ENCODE measurements around the gene CCDC170.
"Not testable (repeated sequence)": the region's sequence is repeated elsewhere in the genome, so short reads cannot be mapped to it uniquely, and the experiment has no call there.

Gene CCDC170

DNA sequence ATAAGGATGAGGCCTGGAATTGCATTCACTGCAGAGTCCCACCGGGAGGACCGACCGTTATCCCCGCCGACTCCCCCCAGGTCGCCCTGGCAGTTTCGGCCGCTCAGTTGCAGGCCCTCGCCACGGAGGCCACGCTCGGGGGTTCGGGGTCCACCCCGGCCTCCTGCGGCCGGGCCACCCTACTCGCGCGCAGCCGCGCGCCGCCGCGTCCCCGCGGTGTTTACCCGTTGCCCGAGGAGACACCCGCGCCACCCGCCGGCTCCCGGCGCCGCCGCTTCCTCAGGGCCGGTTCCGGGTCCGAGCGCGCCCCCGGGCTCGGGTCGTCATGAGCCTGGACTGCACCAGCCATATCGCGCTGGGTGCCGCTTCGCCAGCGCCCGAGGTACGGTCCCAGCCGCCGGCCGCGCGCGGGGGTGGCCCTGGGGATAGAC is at the start of gene CCDC170:
CCDC170 (plus strand) TSS at position 214 of the 431 bp plus-strand sequence; CDS start at position 326, 112 bp downstream.
- no peak for DNase-seq (ENCODE audit: low read depth in 2 of 2)

- no peak for DNase-seq (ENCODE audit: low read depth in 2 of 2)
Measured at GRCh38 chr6:151445482-151445881, 48.3 kb upstream of the CCDC170 start.

- DNase-seq (ENCODE audit: low read depth in 2 of 2) = no peak
Measured at GRCh38 chr6:151447237-151447636, 46.6 kb upstream of the CCDC170 start.

DNA sequence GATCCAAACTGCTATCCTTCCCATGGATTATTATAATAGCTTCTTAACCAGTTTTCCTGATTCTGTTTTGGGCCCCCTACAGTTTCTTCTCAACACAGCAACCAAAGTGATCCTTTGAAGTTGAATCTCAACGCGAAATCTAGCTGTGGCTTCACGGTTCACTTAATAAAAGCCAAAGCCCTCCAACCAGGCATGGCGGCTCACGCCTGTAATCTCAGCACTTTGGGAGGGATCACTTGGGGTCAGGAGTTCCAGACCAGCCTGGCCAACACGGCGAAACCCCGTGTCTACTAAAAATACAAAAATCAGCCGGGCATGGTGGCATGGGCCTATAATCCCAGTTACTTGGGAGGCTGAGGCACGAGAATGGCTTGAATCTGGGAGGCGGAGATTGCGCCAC is 45.2 kb upstream of the CCDC170 start:
- DNase-seq (ENCODE audit: low read depth in 2 of 2) = no peak

DNA sequence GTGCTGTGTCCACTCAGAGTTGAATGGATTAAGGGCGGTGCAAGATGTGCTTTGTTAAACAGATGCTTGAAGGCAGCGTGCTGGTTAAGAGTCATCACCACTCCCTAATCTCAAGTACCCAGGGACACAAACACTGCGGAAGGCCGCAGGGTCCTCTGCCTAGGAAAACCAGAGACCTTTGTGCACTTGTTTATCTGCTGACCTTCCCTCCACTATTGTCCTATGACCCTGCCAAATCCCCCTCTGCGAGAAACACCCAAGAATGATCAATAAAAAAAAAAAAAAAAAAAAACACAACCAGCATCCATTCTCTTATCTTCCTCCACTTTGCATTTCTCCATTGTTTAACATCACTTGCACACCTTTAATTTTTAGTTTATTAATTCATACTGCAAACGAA is 42.9 kb upstream of the CCDC170 start:
- DNase-seq (ENCODE audit: low read depth in 2 of 2) = not testable (repeated sequence)

GRCh38 chr6:151451417-151451949 is 42.3 kb upstream of the CCDC170 start:
- no peak for DNase-seq (ENCODE audit: low read depth in 2 of 2)

- DNase-seq (ENCODE audit: low read depth in 2 of 2) = peak; percentile 99
Measured at GRCh38 chr6:151451950-151452749, 41.7 kb upstream of the CCDC170 start, which contains the start of gene RMND1. TSS of gene RMND1 (minus strand) at chr6:151452126. CDS start at chr6:151445811, 6,315 bp downstream.

DNA sequence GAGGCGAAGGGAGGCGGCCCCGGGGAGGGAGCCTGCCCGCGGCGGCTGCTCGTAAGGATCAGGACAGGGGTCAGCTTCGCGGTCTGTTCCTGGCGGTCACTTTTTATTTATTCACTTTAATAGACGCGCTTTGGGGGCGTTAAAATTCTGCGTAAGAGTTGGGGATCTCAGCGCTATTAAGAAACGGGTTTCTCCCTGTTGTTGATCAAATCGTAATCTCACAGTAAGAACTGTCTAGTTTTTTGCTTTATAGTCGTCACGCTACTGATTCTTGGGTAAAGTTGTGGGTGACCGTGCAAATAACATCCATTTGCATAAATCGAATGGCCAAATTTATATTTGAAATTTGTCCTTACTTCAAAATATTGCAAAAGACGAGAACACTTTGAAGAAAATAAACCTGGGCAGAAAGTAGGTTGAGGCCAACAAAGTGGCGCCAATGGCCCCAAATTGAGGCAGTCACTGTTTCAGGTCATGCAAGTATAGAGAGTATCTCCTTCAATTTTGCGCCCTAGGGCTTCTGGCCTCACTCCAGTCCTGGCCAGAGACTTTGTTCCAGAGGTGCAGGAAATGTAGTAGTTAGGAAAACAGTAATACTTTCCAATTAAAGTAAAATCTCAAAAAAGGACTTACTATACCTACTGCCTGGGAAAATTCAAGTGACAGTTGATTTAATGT is 40.9 kb upstream of the CCDC170 start:
- no peak for DNase-seq (ENCODE audit: low read depth in 2 of 2)

GRCh38 chr6:151455751-151456398 is 37.9 kb upstream of the CCDC170 start:
- not testable (repeated sequence) for DNase-seq (ENCODE audit: low read depth in 2 of 2)

DNA sequence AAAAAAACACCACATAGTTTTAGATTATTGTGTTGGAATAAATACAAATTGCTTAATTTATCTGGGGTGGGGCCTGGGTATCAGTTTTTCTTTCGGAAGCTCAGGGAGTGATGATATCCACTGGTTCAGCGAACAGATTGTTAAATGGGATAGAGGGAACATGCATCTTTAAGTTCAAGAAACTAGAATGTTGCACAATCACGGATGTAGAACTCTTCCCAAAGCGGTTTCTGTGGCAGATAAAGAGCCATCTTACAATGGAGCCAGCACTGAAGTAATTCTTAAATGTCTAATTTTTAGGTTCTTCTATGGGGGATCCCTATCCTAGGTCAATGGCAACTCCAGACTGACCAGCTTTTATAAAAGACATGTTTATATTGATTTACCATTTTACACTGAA is 32.1 kb upstream of the CCDC170 start:
- no peak for DNase-seq (ENCODE audit: low read depth in 2 of 2)

- DNase-seq (ENCODE audit: low read depth in 2 of 2) = no peak
Measured at GRCh38 chr6:151464702-151465101, 29.1 kb upstream of the CCDC170 start.

DNA sequence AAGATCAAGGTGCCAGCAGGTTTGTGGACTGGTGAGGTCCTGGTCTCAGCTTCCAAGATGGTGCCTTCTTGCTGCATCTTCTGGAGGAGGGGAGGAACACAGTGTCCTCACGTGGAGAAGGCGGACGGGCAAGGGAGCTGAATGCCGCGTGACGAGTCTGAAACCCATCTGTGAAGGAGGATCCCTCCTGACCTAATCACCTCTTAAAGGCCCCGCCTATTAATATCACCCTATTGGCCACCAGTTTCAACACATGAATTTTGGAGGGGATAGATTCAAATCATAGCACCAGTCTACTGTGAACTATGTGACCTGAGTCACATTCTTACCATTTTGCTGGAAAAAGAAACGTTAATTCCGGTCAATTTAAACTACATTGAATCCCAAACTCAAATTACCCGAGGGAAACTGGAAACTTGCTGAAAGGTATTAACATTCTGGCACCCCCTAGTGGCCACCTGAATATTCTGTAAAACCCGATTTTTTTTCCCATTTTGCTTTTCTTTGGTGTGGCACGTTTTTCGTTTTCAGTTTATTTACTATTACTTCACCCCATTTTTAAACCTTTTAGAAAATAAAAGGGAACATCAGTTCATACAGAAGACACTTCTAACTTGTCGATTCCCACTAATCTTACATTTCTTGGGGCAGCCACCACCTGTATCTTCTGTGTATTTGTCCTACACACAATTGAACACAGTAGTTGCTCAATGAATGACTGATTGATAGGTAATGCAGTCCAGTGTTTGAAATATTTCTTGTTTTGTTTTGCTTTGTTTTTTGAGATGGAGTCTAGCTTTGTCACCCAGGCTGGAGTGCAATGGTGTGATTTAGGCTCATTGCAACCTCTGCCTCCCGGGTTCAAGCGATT is 17.9 kb upstream of the CCDC170 start:
- DNase-seq (ENCODE audit: low read depth in 2 of 2) = no peak

DNA sequence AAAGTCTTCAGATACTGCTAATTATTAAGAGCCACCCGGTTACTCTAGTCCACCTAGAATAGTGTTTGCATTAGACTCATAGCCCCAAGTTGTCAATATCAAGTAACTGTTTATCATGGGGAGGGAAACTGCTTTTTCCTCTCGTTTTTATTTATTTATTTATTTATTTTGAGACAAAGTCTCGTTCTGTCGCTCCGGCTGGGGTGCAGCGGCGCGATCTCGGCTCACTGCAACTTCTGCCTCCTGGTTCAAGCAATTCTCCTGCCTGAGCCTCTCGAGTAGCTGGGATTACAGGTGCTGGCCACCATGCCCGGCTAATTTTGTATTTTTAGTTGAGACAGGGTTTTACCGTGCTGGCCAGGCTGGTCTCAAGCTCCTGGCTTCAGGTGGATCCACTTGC is 16.1 kb upstream of the CCDC170 start:
- DNase-seq (ENCODE audit: low read depth in 2 of 2) = no peak

DNA sequence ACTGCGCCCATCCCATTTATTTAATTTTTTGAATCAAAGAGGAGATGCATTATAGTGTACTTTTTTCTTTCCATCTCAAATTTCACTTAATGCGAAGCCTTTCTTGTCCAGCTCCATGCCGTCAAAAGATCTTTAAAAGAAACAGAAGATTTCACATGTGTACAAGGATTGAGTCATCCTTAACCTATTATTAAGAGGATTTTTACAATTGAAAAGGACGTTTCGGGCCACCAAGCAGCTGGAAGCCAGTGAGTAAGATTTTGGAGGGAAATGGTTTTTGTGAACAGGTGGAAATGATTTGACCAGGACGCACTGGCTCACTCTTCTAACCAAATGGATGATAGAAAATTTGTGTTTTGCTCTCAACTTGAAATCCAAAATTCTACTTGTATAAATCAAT is 15.1 kb upstream of the CCDC170 start:
- DNase-seq (ENCODE audit: low read depth in 2 of 2) = no peak

DNA sequence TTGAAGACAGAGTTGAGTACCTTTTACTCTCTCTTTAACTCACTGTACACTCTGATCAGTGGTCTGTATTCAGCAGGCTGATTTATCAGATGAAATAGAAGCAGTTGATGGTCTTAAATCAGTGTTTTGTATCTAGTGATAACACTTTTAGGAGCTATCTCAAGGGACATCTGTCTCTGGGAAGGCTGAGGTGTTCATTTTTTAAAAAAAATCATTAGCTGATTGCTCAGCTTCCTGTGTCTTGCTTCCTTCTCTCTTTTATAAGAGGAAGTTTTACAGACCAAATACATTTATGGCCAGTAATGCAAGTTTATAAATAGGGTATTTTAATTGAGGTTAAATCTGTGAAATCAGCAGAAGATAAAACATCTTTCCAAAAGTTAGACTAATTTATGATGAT is 12.0 kb upstream of the CCDC170 start:
- DNase-seq (ENCODE audit: low read depth in 2 of 2) = no peak

DNA sequence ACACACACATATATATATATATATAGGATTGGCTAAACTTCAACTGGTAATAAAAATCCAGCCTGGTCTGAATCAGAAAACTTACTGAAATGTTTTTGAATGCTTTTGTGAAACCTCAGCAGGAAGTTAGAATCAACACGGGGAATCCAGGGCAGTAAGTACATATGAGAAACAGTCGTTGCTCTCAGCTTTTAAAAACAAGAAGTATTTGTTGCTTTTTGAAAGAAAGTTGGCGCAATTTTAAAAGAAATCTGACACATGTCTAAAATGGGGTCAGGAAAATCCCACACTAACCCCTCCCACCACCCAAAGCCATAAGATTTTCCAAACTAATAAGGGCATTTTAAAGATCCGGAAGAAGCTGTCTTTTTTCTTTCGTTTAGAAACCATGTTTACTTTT is 11.5 kb upstream of the CCDC170 start:
- no peak for DNase-seq (ENCODE audit: low read depth in 2 of 2)

DNA sequence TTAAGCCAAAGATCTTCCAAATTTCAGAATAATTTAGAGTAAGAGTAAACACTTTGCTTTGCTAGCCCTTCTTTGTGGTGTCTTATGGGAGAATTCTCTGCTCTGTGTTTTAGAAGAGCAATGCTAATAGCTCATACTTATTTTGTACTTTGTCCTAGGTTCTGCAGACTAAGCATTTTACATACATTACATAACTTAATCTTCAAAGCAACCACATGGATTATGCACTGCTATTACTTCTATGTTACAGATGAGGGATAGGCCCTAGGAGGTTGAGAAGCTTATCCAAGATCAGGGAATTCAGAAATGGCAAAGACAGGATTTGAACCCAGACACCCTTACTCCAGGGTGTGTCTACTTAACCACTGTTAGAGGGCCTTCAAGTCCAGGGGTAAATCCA is 9.8 kb upstream of the CCDC170 start:
- no peak for DNase-seq (ENCODE audit: low read depth in 2 of 2)

- DNase-seq (ENCODE audit: low read depth in 2 of 2) = no peak
Measured at GRCh38 chr6:151488226-151488625, 5.6 kb upstream of the CCDC170 start.

DNA sequence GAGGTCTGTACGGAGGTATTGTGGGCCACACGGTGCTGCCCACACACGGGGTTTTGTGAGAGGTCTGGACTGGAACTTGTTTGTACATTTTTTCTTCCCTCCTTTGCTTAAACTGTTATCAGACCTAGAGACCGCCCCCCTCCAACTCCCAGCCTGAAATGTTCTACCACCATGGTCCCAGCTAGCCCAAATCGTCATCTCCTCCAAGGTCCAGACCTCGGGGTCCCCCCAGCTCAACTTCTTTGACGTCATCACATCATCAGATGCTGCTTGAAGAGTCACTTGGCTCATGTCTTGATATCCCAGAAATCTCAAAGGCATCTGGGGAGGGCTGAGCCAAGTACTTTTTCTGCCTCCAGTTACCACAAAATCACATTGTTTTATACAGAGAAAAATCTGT is 2.8 kb upstream of the CCDC170 start:
- DNase-seq (ENCODE audit: low read depth in 2 of 2) = no peak

DNA sequence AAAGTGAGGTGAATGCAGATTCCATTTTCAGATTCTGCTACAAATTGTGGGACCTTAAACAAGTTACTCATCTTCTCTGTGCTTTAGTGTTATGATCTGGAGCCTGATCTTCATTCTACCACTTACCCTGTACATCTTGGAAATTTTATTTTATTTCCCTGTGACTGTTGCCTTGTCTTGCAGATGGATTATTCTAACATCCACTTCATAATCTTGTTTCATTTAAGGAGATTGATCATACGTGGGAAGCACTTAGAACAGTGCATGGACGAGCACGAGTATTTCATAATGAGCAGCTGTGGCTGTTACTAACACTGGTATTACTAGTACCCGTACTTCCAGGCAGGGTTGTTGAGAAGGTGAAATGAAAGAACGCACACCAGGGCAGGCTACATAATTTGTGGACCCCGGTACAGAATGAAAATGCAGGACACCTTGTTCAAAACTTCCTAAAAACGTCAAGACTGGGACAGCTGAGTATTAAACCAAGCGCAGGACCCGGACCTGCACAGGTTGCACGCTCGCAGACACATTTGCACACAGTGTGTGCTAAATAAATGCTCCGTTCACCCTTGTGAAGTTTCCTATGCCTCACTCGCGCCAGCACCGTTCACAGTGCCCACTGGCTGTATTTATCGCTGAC is 535 bp upstream of the CCDC170 start:
- DNase-seq (ENCODE audit: low read depth in 2 of 2) = no peak
